IPS DF 6.9 (cell line): ENCODE measurements around the gene RBP5.

ENCODE experiments used
- DNase-seq: peaks from one replicate; pipeline ENCODE4 v3.0.0-alpha.2; 2013; ENCODE audit warnings: low read depth, low spot score
- H3K27ac ChIP-seq: one replicate; pipeline ENCODE4 v1.5.1; 2013; ENCODE audit warnings: low read length, control low read depth
- H3K27me3 ChIP-seq: 2 replicates; pipeline ENCODE4 v1.6.1; 2013; ENCODE audit warnings: mild to moderate bottlenecking, low read length; ENCODE audit not compliant: control insufficient read depth, insufficient read depth
- H3K36me3 ChIP-seq: 2 replicates; pipeline ENCODE4 v1.6.1; 2013; ENCODE audit warnings: low read length; ENCODE audit not compliant: control insufficient read depth, insufficient read depth
- H3K4me1 ChIP-seq: 2 replicates; pipeline ENCODE4 v1.6.1; 2013; ENCODE audit warnings: low read length; ENCODE audit not compliant: control insufficient read depth, insufficient read depth
- H3K4me3 ChIP-seq: 2 replicates; pipeline ENCODE4 v1.5.1; 2013; ENCODE audit warnings: mild to moderate bottlenecking, low read length
- H3K9me3 ChIP-seq: 2 replicates; pipeline ENCODE4 v1.6.1; 2013; ENCODE audit warnings: low read length, inconsistent platforms; ENCODE audit not compliant: control insufficient read depth, insufficient read depth
- WGBS: extraction: QIAGEN DNeasy Blood & Tissue Kit; methylation state at CpG from one replicate; pipeline ENCODE4 v1.1.7; 2013; ENCODE audit warnings: mixed read lengths, missing lambda C conversion rate; ENCODE audit not compliant: insufficient read length, insufficient coverage; 5-methylcytosine and 5-hydroxymethylcytosine counted together

RBP5 gene

GRCh38 chr12:7128681-7129286, at the start of gene RBP5:
Gene RBP5 (minus strand): TSS chr12:7128889. CDS start chr12:7128775, 114 bp downstream.
- Histone ChIP-seq H3K36me3 (no peaks in the 10 kb centered on the region), H3K4me3 (peak within 1 kb of the TSS; percentile 64; the same call in 1 of the 2 replicates), H3K27ac (no peak within 1 kb of the TSS), H3K27me3 (no peaks in the 10 kb centered on the region; the same call in 1 of the 2 replicates), H3K9me3 (no peaks in the 10 kb centered on the region), H3K4me1 (peaks cover 6% of the 10 kb centered on the region)
- WGBS = no CpG with 5 or more reads among the region's 7 CpGs
- DNase-seq = no peak

GRCh38 chr12:7178481-7178880, 49.8 kb upstream of the RBP5 start:
- no peaks in the 10 kb centered on the region for H3K36me3 ChIP-seq
- no peak overlapping the region for H3K4me3 ChIP-seq
- no CpG with 5 or more reads among the region's 2 CpGs for WGBS
- no peak overlapping the region for H3K27ac ChIP-seq
- DNase-seq = no peak
- no peaks in the 10 kb centered on the region for H3K27me3 ChIP-seq
- H3K4me1 ChIP-seq = no peaks in the 10 kb centered on the region
- H3K9me3 ChIP-seq = no peaks in the 10 kb centered on the region

GRCh38 chr12:7176595-7176994, 47.9 kb upstream of the RBP5 start:
- Histone ChIP-seq H3K27ac (no peak overlapping the region), H3K4me3 (no peak overlapping the region), H3K4me1 (no peaks in the 10 kb centered on the region), H3K27me3 (no peaks in the 10 kb centered on the region), H3K9me3 (no peaks in the 10 kb centered on the region; the same call in 1 of the 2 replicates), H3K36me3 (no peaks in the 10 kb centered on the region)
- no peak for DNase-seq
- WGBS = no CpG with 5 or more reads among the region's 2 CpGs

- H3K9me3 ChIP-seq = no peaks in the 10 kb centered on the region; the same call in 1 of the 2 replicates
These were observed 46.8 kb upstream of the RBP5 start for GRCh38 chr12:7175493-7175892.

GRCh38 chr12:7171854-7172253, 43.2 kb upstream of the RBP5 start:
- H3K27me3 ChIP-seq = no peaks in the 10 kb centered on the region
- H3K4me3 ChIP-seq = no peak overlapping the region
- no peaks in the 10 kb centered on the region for H3K36me3 ChIP-seq
- no peak overlapping the region for H3K27ac ChIP-seq
- DNase-seq = no peak
- 100% methylated on average over 1 of the region's 1 CpG for WGBS
- H3K9me3 ChIP-seq = peaks cover 8% of the 10 kb centered on the region
- no peaks in the 10 kb centered on the region for H3K4me1 ChIP-seq

More at GRCh38 chr12:7175493-7175892, 46.8 kb upstream of the RBP5 start:
- H3K27me3 ChIP-seq = no peaks in the 10 kb centered on the region
- H3K4me3 ChIP-seq = no peak overlapping the region
- H3K27ac ChIP-seq = no peak overlapping the region
- no peaks in the 10 kb centered on the region for H3K36me3 ChIP-seq
- no peak for DNase-seq
- H3K4me1 ChIP-seq = no peaks in the 10 kb centered on the region

- no peak for DNase-seq
- Histone ChIP-seq H3K4me3 (no peak overlapping the region), H3K27me3 (no peaks in the 10 kb centered on the region), H3K27ac (no peak overlapping the region), H3K36me3 (no peaks in the 10 kb centered on the region), H3K9me3 (peaks cover 9% of the 10 kb centered on the region), H3K4me1 (no peaks in the 10 kb centered on the region)
These were observed 41.3 kb upstream of the RBP5 start for GRCh38 chr12:7169951-7170350.

GRCh38 chr12:7162691-7163114, 34.0 kb upstream of the RBP5 start:
- Histone ChIP-seq H3K27me3 (no peaks in the 10 kb centered on the region), H3K4me1 (no peaks in the 10 kb centered on the region), H3K27ac (no peak overlapping the region), H3K9me3 (peaks cover 1% of the 10 kb centered on the region), H3K4me3 (no peak overlapping the region), H3K36me3 (no peaks in the 10 kb centered on the region)
- WGBS = no CpG with 5 or more reads among the region's 19 CpGs
- DNase-seq = peak; percentile 55

- Histone ChIP-seq H3K27ac (no peak overlapping the region), H3K4me1 (no peaks in the 10 kb centered on the region), H3K4me3 (no peak overlapping the region), H3K9me3 (peaks cover 1% of the 10 kb centered on the region; the same call in 1 of the 2 replicates), H3K27me3 (no peaks in the 10 kb centered on the region), H3K36me3 (no peaks in the 10 kb centered on the region)
- no peak for DNase-seq
- no CpG with 5 or more reads among the region's 5 CpGs for WGBS
These were observed 33.1 kb upstream of the RBP5 start for GRCh38 chr12:7161811-7162210.

- H3K4me1 ChIP-seq = no peaks in the 10 kb centered on the region
- no peak overlapping the region for H3K4me3 ChIP-seq
- no peaks in the 10 kb centered on the region for H3K27me3 ChIP-seq
- H3K36me3 ChIP-seq = no peaks in the 10 kb centered on the region
- DNase-seq = no peak
- peaks cover 1% of the 10 kb centered on the region; the same call in 1 of the 2 replicates for H3K9me3 ChIP-seq
- WGBS = no CpG with 5 or more reads among the region's 4 CpGs
- no peak overlapping the region for H3K27ac ChIP-seq
These were observed 32.6 kb upstream of the RBP5 start for GRCh38 chr12:7161327-7161726.

- no peaks in the 10 kb centered on the region for H3K27me3 ChIP-seq
- H3K4me1 ChIP-seq = no peaks in the 10 kb centered on the region
- no CpG with 5 or more reads among the region's 7 CpGs for WGBS
- peaks cover 1% of the 10 kb centered on the region; the same call in 1 of the 2 replicates for H3K9me3 ChIP-seq
- no peak for DNase-seq
- no peaks in the 10 kb centered on the region for H3K36me3 ChIP-seq
- no peak overlapping the region for H3K27ac ChIP-seq
- no peak overlapping the region for H3K4me3 ChIP-seq
These were observed 31.5 kb upstream of the RBP5 start for GRCh38 chr12:7160183-7160582.
